Keratinocyte (primary cell): ENCODE results near the gene CRLF2. TPM values are rescaled to one million over a fixed set of nuclear protein-coding genes. Genes with fewer than 3 reads are reported as not detected.

Experiments used
- DNase-seq: peaks from one replicate; pipeline ENCODE4 v3.0.0-alpha.2; 2011; ENCODE audit warnings: low read depth, missing footprints, low spot score
- FAIRE-seq: peaks from 2 replicates; lab custom pipeline; 2011; peaks lifted over from hg19 to GRCh38; lab: Jason Lieb, UNC
- H2AFZ ChIP-seq: 2 replicates; pipeline ENCODE4 v1.6.0; 2012; ENCODE audit warnings: low read length, control low read depth, inconsistent platforms; ENCODE audit not compliant: control insufficient read depth
- H3K27ac ChIP-seq: 2 replicates; pipeline ENCODE4 v1.5.1; 2011; ENCODE audit warnings: low read length; ENCODE audit not compliant: control insufficient read depth, insufficient read depth
- H3K27me3 ChIP-seq: 3 replicates; pipeline ENCODE4 v1.6.0; 2011; ENCODE audit warnings: low read length; ENCODE audit not compliant: control insufficient read depth, insufficient read depth; ENCODE audit errors: extremely low read depth
- H3K36me3 ChIP-seq, 2 experiments: 2 replicates in 1 of 2; 3 replicates in 1 of 2; pipeline ENCODE4 v1.5.1; 2011; ENCODE audit warnings: low read length in 2 of 2, mild to moderate bottlenecking in 1 of 2; ENCODE audit not compliant: control insufficient read depth in 2 of 2, insufficient read depth in 2 of 2; ENCODE audit errors: extremely low read depth in 1 of 2
- H3K4me1 ChIP-seq: 3 replicates; pipeline ENCODE4 v1.5.1; 2011; ENCODE audit warnings: low read length; ENCODE audit not compliant: control insufficient read depth, insufficient read depth; ENCODE audit errors: extremely low read depth
- H3K4me2 ChIP-seq: 3 replicates; pipeline ENCODE4 v1.6.0; 2011; ENCODE audit warnings: low read depth, low read length; ENCODE audit not compliant: control insufficient read depth, insufficient read depth; ENCODE audit errors: extremely low read depth
- H3K4me3 ChIP-seq, 3 experiments: fragments of 200-600 bp in 1 of 3; sonication (generic) in 1 of 3; 2 replicates in 2 of 3; 3 replicates in 1 of 3; pipeline ENCODE4 v1.5.1; 2011 to 2016; ENCODE audit warnings: low read length in 3 of 3, mild to moderate bottlenecking in 3 of 3, control low read depth in 2 of 3, inconsistent platforms in 1 of 3, low read depth in 1 of 3, mixed read lengths in 1 of 3, mixed run types in 1 of 3, moderate library complexity in 1 of 3; ENCODE audit not compliant: control insufficient read depth in 2 of 3, insufficient read depth in 2 of 3; ENCODE audit errors: extremely low read depth in 1 of 3
- H3K79me2 ChIP-seq: 2 replicates; pipeline ENCODE4 v1.6.0; 2012; ENCODE audit warnings: low read length; ENCODE audit not compliant: control insufficient read depth, insufficient read depth
- H3K9ac ChIP-seq: 3 replicates; pipeline ENCODE4 v1.6.0; 2011; ENCODE audit warnings: low read length; ENCODE audit not compliant: control insufficient read depth, insufficient read depth; ENCODE audit errors: extremely low read depth
- H3K9me1 ChIP-seq: 3 replicates; pipeline ENCODE4 v1.6.0; 2011; ENCODE audit warnings: low read length; ENCODE audit not compliant: control insufficient read depth, insufficient read depth; ENCODE audit errors: extremely low read depth
- H3K9me3 ChIP-seq: 2 replicates; pipeline ENCODE4 v1.5.1; 2012; ENCODE audit warnings: low read depth, low read length; ENCODE audit not compliant: control insufficient read depth
- H4K20me1 ChIP-seq: 3 replicates; pipeline ENCODE4 v1.6.0; 2011; ENCODE audit warnings: low read length; ENCODE audit not compliant: control insufficient read depth, insufficient read depth; ENCODE audit errors: extremely low read depth
- EZH2 ChIP-seq: IDR thresholded peaks from one replicate; pipeline ENCODE4 v1.6.1; 2012; ENCODE audit warnings: inconsistent platforms, mild to moderate bottlenecking, low read length, moderate library complexity
- dilution Hi-C: fragments of 300-500 bp; cut with MboI; formaldehyde crosslinking; loops from one replicate; pipeline ENCODE4 v1.7.0; 2020; ENCODE audit warnings: low sequenced_read_pairs; ENCODE audit not compliant: extremely low pct_ligation_motif_present
- polyA plus RNA-seq, 5 experiments: library from polyadenylated mRNA; depleted of rRNA in 3 of 5; stranded (reverse) in 3 of 5; stranded (forward) in 1 of 5; unstranded in 1 of 5; fragments of >200 nt; gene quantifications; 1 replicate in 1 of 5; 2 replicates in 3 of 5; 3 replicates in 1 of 5; pipeline versions ENCODE4 v1.2.1 to v1.2.3, GENCODE V29; 2011 to 2012; ENCODE audit warnings: missing spikeins in 2 of 5, low read depth in 1 of 5, low replicate concordance in 1 of 5
- TF ChIP-seq, protein P1 (sequence below), 3 experiments: IDR thresholded peaks in 1 of 3; conservative IDR thresholded peaks in 1 of 3; optimal IDR thresholded peaks in 1 of 3; 2 replicates in 2 of 3; 3 replicates in 1 of 3; pipeline versions ENCODE3 to v1.5.1; 2011; ENCODE audit warnings: low read length in 3 of 3, mild to moderate bottlenecking in 3 of 3, moderate library complexity in 2 of 3, control low read depth in 1 of 3, inconsistent platforms in 1 of 3; ENCODE audit not compliant: insufficient read depth in 2 of 3; ENCODE audit errors: extremely low read depth in 1 of 3

The CRLF2 gene
- polyA plus RNA-seq, 1 donor (not counting 4 experiments of a cell fraction or from before 2014, with no cell fraction given), result not detected

- no peak for TF ChIP-seq EZH2
- TF ChIP-seq, protein P1, sequence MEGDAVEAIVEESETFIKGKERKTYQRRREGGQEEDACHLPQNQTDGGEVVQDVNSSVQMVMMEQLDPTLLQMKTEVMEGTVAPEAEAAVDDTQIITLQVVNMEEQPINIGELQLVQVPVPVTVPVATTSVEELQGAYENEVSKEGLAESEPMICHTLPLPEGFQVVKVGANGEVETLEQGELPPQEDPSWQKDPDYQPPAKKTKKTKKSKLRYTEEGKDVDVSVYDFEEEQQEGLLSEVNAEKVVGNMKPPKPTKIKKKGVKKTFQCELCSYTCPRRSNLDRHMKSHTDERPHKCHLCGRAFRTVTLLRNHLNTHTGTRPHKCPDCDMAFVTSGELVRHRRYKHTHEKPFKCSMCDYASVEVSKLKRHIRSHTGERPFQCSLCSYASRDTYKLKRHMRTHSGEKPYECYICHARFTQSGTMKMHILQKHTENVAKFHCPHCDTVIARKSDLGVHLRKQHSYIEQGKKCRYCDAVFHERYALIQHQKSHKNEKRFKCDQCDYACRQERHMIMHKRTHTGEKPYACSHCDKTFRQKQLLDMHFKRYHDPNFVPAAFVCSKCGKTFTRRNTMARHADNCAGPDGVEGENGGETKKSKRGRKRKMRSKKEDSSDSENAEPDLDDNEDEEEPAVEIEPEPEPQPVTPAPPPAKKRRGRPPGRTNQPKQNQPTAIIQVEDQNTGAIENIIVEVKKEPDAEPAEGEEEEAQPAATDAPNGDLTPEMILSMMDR (optimal IDR thresholded peaks at IDR 0.05 in 1 of 3, IDR thresholded peaks at IDR 0.05 in 1 of 3, conservative IDR thresholded peaks at IDR 0.05 in 1 of 3; ENCODE audit: extremely low read depth in 1 of 3, insufficient read depth in 2 of 3, low read length in 3 of 3), result no peak
- H4K20me1 ChIP-seq, result no peaks in the 10 kb centered on the region
- no peaks in the 10 kb centered on the region for H3K9me1 ChIP-seq
- no peaks in the 10 kb centered on the region for H3K79me2 ChIP-seq
- no peak overlapping the region for H2AFZ ChIP-seq
- DNase-seq, result no peak
- H3K36me3 ChIP-seq, result no peaks in the 10 kb centered on the region
- no peak overlapping the region for H3K27ac ChIP-seq
- dilution Hi-C loops, result no loop called here
- no peak overlapping the region for H3K4me2 ChIP-seq
- H3K27me3 ChIP-seq, result no peaks in the 10 kb centered on the region
- no peaks in the 10 kb centered on the region for H3K9me3 ChIP-seq
- no peak overlapping the region for H3K9ac ChIP-seq
- FAIRE-seq, result no peak
- H3K4me1 ChIP-seq, result no peaks in the 10 kb centered on the region
- no peak overlapping the region for H3K4me3 ChIP-seq
These were observed 36.0 kb upstream of the CRLF2 start for GRCh38 chrX:1248331-1249061.

- H4K20me1 ChIP-seq, result no peaks in the 10 kb centered on the region
- dilution Hi-C loops, result no loop called here
- no peaks in the 10 kb centered on the region for H3K9me3 ChIP-seq
- DNase-seq, result no peak
- no peaks in the 10 kb centered on the region for H3K9me1 ChIP-seq
- no peak overlapping the region for H2AFZ ChIP-seq
- no peaks in the 10 kb centered on the region for H3K36me3 ChIP-seq
- no peaks in the 10 kb centered on the region for H3K4me1 ChIP-seq
- no peak overlapping the region for H3K27ac ChIP-seq
- H3K79me2 ChIP-seq, result no peaks in the 10 kb centered on the region
- H3K4me2 ChIP-seq, result no peak overlapping the region
- no peak overlapping the region for H3K9ac ChIP-seq
- H3K4me3 ChIP-seq, result no peak overlapping the region
- no peak for FAIRE-seq
- no peak for TF ChIP-seq EZH2
- TF ChIP-seq, protein P1 (optimal IDR thresholded peaks at IDR 0.05 in 1 of 3, IDR thresholded peaks at IDR 0.05 in 1 of 3, conservative IDR thresholded peaks at IDR 0.05 in 1 of 3; ENCODE audit: extremely low read depth in 1 of 3, insufficient read depth in 2 of 3, low read length in 3 of 3), result peak; percentile 62 to 65 (median 64)
- no peaks in the 10 kb centered on the region for H3K27me3 ChIP-seq
These were observed 34.4 kb upstream of the CRLF2 start for GRCh38 chrX:1246816-1247215.
